HG03432 (cell line): ENCODE data around the gene CNTRL.

Experiments used
- ATAC-seq: cut with Tn5 transposase; IDR thresholded peaks from one replicate; pipeline ENCODE4 v1.9.1; 2021; ENCODE audit warnings: mild to moderate bottlenecking, moderate library complexity; ENCODE audit not compliant: unreplicated experiment

CNTRL gene

DNA sequence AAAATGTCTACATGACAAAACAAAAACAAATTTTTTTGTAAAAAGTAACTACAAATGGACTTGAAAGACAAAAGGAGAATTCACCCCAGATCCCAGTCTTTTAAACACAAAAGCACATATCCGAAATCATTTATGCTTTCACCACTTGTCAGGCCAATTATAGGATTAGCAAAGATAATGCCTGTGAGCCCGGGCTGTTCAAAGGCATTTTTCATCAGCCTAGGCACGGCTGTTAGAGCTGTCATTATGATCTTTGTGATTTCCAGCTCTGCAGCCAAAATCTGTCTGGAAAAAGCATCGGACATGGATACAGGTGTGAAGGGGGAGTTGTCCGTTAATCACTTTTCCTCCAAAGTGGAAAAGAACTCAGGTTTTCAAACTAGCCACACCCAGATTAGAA lies 150.5 kb downstream of the CNTRL start:
- no peak for ATAC-seq

DNA sequence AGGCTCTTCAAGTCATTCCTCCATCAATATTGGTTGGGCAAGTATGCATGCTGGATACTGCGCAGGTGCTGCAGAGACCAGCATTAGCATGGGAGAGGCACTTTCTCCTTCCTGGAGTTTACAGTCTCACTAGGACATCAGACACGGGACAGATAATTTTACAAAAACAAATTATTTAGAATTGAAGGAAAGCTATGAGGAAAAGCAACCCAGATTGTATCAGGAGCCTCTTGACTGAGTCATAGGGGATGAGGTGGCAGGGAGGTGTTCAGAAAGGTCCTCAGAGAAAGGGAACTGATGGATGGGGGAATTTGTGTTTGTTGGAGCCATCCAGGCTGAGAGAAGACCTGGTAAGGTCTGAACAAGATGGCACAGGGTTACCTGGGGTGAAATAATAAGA lies 151.4 kb downstream of the CNTRL start:
- no peak for ATAC-seq
